OCI-LY7 (cell line): Measurements from ENCODE around the gene TLE1.

ENCODE experiments used
- EZH2phosphoT487 ChIP-seq: fragments of 200-600 bp; sonication (generic); IDR thresholded peaks from 2 replicates; pipeline ENCODE4 v1.6.1; 2018; ENCODE audit warnings: low read depth, borderline replicate concordance, mild to moderate bottlenecking, mixed run types, antibody characterized with exemption, low read length, moderate library complexity, mixed read lengths
- TF ChIP-seq, protein P1 (sequence below): fragments of 200-600 bp; sonication (generic); conservative IDR thresholded peaks from 2 replicates; pipeline ENCODE4 v1.5.1; 2014; ENCODE audit warnings: mild to moderate bottlenecking, antibody characterized with exemption, low read length, moderate library complexity, mixed read lengths

DNA sequence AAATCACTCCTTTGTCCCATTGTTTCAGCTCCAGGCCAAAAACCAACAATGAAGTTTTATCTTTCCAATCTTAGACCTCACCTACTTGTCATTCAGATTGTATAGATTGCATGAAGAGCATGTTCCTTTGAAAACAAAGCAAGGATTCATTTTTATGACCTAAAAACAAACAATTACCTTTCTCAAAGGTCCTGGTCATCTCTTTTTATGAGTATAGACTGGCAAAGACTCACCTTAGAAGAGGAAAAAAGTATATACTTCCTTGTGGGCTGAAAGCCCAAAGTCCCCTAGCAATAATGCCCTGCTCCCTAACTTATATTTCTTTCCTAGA lies 28.4 kb upstream of the TLE1 start:
- TF ChIP-seq, protein P1, sequence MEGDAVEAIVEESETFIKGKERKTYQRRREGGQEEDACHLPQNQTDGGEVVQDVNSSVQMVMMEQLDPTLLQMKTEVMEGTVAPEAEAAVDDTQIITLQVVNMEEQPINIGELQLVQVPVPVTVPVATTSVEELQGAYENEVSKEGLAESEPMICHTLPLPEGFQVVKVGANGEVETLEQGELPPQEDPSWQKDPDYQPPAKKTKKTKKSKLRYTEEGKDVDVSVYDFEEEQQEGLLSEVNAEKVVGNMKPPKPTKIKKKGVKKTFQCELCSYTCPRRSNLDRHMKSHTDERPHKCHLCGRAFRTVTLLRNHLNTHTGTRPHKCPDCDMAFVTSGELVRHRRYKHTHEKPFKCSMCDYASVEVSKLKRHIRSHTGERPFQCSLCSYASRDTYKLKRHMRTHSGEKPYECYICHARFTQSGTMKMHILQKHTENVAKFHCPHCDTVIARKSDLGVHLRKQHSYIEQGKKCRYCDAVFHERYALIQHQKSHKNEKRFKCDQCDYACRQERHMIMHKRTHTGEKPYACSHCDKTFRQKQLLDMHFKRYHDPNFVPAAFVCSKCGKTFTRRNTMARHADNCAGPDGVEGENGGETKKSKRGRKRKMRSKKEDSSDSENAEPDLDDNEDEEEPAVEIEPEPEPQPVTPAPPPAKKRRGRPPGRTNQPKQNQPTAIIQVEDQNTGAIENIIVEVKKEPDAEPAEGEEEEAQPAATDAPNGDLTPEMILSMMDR = no peak
- no peak for TF ChIP-seq EZH2phosphoT487
